Endodermal cell (in vitro differentiated cells): ENCODE results near the gene LST1. TPM values are rescaled to one million over a fixed set of nuclear protein-coding genes. Genes with fewer than 3 reads are reported as not detected.

Experiments used
- DNase-seq: peaks from one replicate; pipeline ENCODE4 v3.0.0-alpha.2; 2017
- H3K27ac ChIP-seq: 2 replicates; pipeline ENCODE4 v1.5.1; 2013; ENCODE audit warnings: mild to moderate bottlenecking, low read depth, low read length, moderate library complexity
- H3K27me3 ChIP-seq: 2 replicates; pipeline ENCODE4 v1.6.1; 2013; ENCODE audit warnings: mild to moderate bottlenecking, low read length, moderate library complexity; ENCODE audit not compliant: insufficient read depth, control insufficient read depth, poor library complexity, severe bottlenecking
- H3K36me3 ChIP-seq: 2 replicates; pipeline ENCODE4 v1.7.0; 2013; ENCODE audit warnings: mild to moderate bottlenecking, low read length, moderate library complexity; ENCODE audit not compliant: control insufficient read depth, insufficient read depth
- H3K4me1 ChIP-seq: one replicate; pipeline ENCODE4 v1.7.0; 2013; ENCODE audit warnings: low read length; ENCODE audit not compliant: control insufficient read depth, insufficient read depth
- H3K4me3 ChIP-seq: 2 replicates; pipeline ENCODE4 v1.5.1; 2013; ENCODE audit warnings: mild to moderate bottlenecking, low read length, moderate library complexity
- H3K9ac ChIP-seq: 2 replicates; pipeline ENCODE4 v1.6.1; 2013; ENCODE audit warnings: mild to moderate bottlenecking, low read length, moderate library complexity; ENCODE audit not compliant: poor library complexity, severe bottlenecking; ENCODE audit errors: extremely low read depth
- H3K9me3 ChIP-seq: 2 replicates; pipeline ENCODE4 v1.6.1; 2013; ENCODE audit warnings: mild to moderate bottlenecking, low read length, moderate library complexity; ENCODE audit not compliant: control insufficient read depth
- H3K27ac Mint-ChIP-seq: 2 replicates; pipeline ENCODE4 v1.8.0; 2020; ENCODE audit warnings: mixed read lengths
- H3K27me3 Mint-ChIP-seq: 2 replicates; pipeline ENCODE4 v1.8.0; 2021; ENCODE audit warnings: mild to moderate bottlenecking, mixed read lengths; ENCODE audit not compliant: insufficient read depth
- H3K36me3 Mint-ChIP-seq: 2 replicates; pipeline ENCODE4 v1.8.0; 2020; ENCODE audit warnings: low read depth, mixed read lengths
- H3K4me1 Mint-ChIP-seq: 2 replicates; pipeline ENCODE4 v1.8.0; 2020; ENCODE audit warnings: mixed read lengths
- H3K4me3 Mint-ChIP-seq: 2 replicates; pipeline ENCODE4 v1.8.0; 2020; ENCODE audit warnings: mild to moderate bottlenecking, moderate library complexity, mixed read lengths
- H3K9me3 Mint-ChIP-seq: 2 replicates; pipeline ENCODE4 v1.8.0; 2020; ENCODE audit warnings: mild to moderate bottlenecking, mixed read lengths
- CTCF ChIP-seq: fragments of 200-600 bp; sonication (generic); conservative IDR thresholded peaks from 2 replicates; pipeline ENCODE4 v1.5.0; 2021; ENCODE audit warnings: antibody characterized with exemption, mild to moderate bottlenecking
- WGBS, 2 experiments: methylation state at CpG; one replicate each; pipeline versions ENCODE4 v1.1.5 to v1.1.7; 2013; ENCODE audit warnings: missing lambda C conversion rate in 2 of 2, mixed read lengths in 1 of 2; ENCODE audit not compliant: insufficient coverage in 1 of 2, insufficient read length in 1 of 2; 5-methylcytosine and 5-hydroxymethylcytosine counted together
- total RNA-seq, 2 donors: library from RNA; stranded (reverse); fragmentation: NEBNext Ultra II Directional in 1 of 2; extraction: Animal tissue kit (Norgen Biotek cat#: 25700) in 1 of 2; gene quantifications; 2 replicates in 1 of 2; 3 replicates in 1 of 2; pipeline ENCODE4 v1.2.1, GENCODE V29; 2021

Gene LST1
- total RNA-seq, 2 donors from 2014 or later, result not detected

- no peak for DNase-seq
- Mint-ChIP-seq H3K4me3 (no peak overlapping the region), H3K27ac (peak overlapping the region; percentile 55), H3K4me1 (peaks cover 11% of the 10 kb centered on the region), H3K36me3 (peaks cover 94% of the 10 kb centered on the region), H3K27me3 (no peaks in the 10 kb centered on the region), H3K9me3 (no peaks in the 10 kb centered on the region)
- H3K9ac ChIP-seq, result no peak overlapping the region
- no peak overlapping the region for H3K4me3 ChIP-seq
- WGBS, 2 experiments, result 96 to 100% methylated on average over 1 to 10 of the region's 10 CpGs
- H3K4me1 ChIP-seq, result no peaks in the 10 kb centered on the region
- peaks cover 95% of the 10 kb centered on the region for H3K36me3 ChIP-seq
- TF ChIP-seq CTCF, result no peak
- no peaks in the 10 kb centered on the region for H3K27me3 ChIP-seq
- no peak overlapping the region for H3K27ac ChIP-seq
- H3K9me3 ChIP-seq, result no peaks in the 10 kb centered on the region
These were observed 40.9 kb downstream of the LST1 start for GRCh38 chr6:31626952-31627351.

- no peak for TF ChIP-seq CTCF
- WGBS, 2 experiments, result 96 to 97% methylated on average over 15 to 19 of the region's 19 CpGs
- Histone ChIP-seq H3K9me3 (no peaks in the 10 kb centered on the region), H3K9ac (no peak overlapping the region), H3K4me1 (no peaks in the 10 kb centered on the region), H3K4me3 (no peak overlapping the region), H3K36me3 (peaks cover 95% of the 10 kb centered on the region), H3K27ac (no peak overlapping the region), H3K27me3 (no peaks in the 10 kb centered on the region)
- H3K36me3 Mint-ChIP-seq, result peaks cover 93% of the 10 kb centered on the region
- H3K27ac Mint-ChIP-seq, result no peak overlapping the region
- no peak overlapping the region for H3K4me3 Mint-ChIP-seq
- no peaks in the 10 kb centered on the region for H3K27me3 Mint-ChIP-seq
- H3K9me3 Mint-ChIP-seq, result no peaks in the 10 kb centered on the region
- H3K4me1 Mint-ChIP-seq, result peaks cover 2% of the 10 kb centered on the region
- DNase-seq, result no peak
These were observed 41.7 kb downstream of the LST1 start for GRCh38 chr6:31627690-31628287.

GRCh38 chr6:31629014-31629413, 42.9 kb downstream of the LST1 start:
- WGBS, 2 experiments, result 94 to 95% methylated on average over 5 to 7 of the region's 7 CpGs
- Histone ChIP-seq H3K4me1 (no peaks in the 10 kb centered on the region), H3K9me3 (no peaks in the 10 kb centered on the region), H3K27me3 (no peaks in the 10 kb centered on the region), H3K27ac (no peak overlapping the region), H3K36me3 (peaks cover 95% of the 10 kb centered on the region), H3K9ac (no peak overlapping the region), H3K4me3 (no peak overlapping the region)
- no peak for TF ChIP-seq CTCF
- H3K36me3 Mint-ChIP-seq, result peaks cover 93% of the 10 kb centered on the region
- H3K4me1 Mint-ChIP-seq, result no peaks in the 10 kb centered on the region
- H3K27ac Mint-ChIP-seq, result peak overlapping the region; percentile 82
- no peak for DNase-seq
- no peaks in the 10 kb centered on the region for H3K27me3 Mint-ChIP-seq
- no peaks in the 10 kb centered on the region for H3K9me3 Mint-ChIP-seq
- no peak overlapping the region for H3K4me3 Mint-ChIP-seq
